WTC11 (cell line): ENCODE data around the gene BRD4. TPM values are rescaled to one million over a fixed set of nuclear protein-coding genes. Genes with fewer than 3 reads are reported as not detected.

Experiments used
- ATAC-seq: fragments of 200-7000 bp; cut with Tn5 transposase; 2 replicates; pipeline ENCODE4 v1.10.0; 2021; ENCODE audit warnings: mild to moderate bottlenecking, moderate library complexity
- CTCF ChIA-PET: fragments of 300-600 bp; sonication (Branson Sonifier 250); formaldehyde crosslinking; loops from one replicate; lab custom pipeline; 2021; ENCODE audit warnings: antibody characterized with exemption; lab: Charles Lee
- POLR2A ChIA-PET: fragments of 350-600 bp; sonication (Branson Sonifier 250); formaldehyde crosslinking; loops from one replicate; lab custom pipeline; 2021; ENCODE audit warnings: antibody characterized with exemption; lab: Charles Lee
- DNase-seq: peaks from one replicate; pipeline ENCODE4 v3.0.0; 2021; ENCODE audit warnings: low spot score
- H3K27ac Mint-ChIP-seq: 2 replicates; pipeline ENCODE4 v1.8.0; 2021; ENCODE audit warnings: mixed read lengths
- H3K27me3 Mint-ChIP-seq: 2 replicates; pipeline ENCODE4 v1.8.0; 2021; ENCODE audit warnings: low read depth, mild to moderate bottlenecking, moderate library complexity, mixed read lengths
- H3K36me3 Mint-ChIP-seq: 2 replicates; pipeline ENCODE4 v1.8.0; 2021; ENCODE audit warnings: mixed read lengths
- H3K4me1 Mint-ChIP-seq: 2 replicates; pipeline ENCODE4 v1.8.0; 2022; ENCODE audit warnings: mixed read lengths
- H3K4me3 Mint-ChIP-seq: 2 replicates; pipeline ENCODE4 v1.8.0; 2021; ENCODE audit warnings: mild to moderate bottlenecking, moderate library complexity, mixed read lengths
- H3K9me3 Mint-ChIP-seq: 2 replicates; pipeline ENCODE4 v1.8.0; 2021; ENCODE audit warnings: mixed read lengths
- ATF1 ChIP-seq: sonication (generic); formaldehyde crosslinking; IDR thresholded peaks from 2 replicates; pipeline ENCODE4 v1.8.1; 2023; ENCODE audit warnings: mild to moderate bottlenecking, moderate library complexity, missing genetic modification reagents
- CREB1 ChIP-seq: sonication (generic); formaldehyde crosslinking; IDR thresholded peaks from 2 replicates; pipeline ENCODE4 v1.8.0; 2023; ENCODE audit warnings: mild to moderate bottlenecking, missing genetic modification reagents
- ESRRA ChIP-seq: sonication (generic); formaldehyde crosslinking; IDR thresholded peaks from 2 replicates; pipeline ENCODE4 v1.8.1; 2022; ENCODE audit warnings: mild to moderate bottlenecking, missing genetic modification reagents, borderline replicate concordance
- FOXP1 ChIP-seq: sonication (generic); formaldehyde crosslinking; IDR thresholded peaks from 2 replicates; pipeline ENCODE4 v1.8.0; 2022; ENCODE audit warnings: missing genetic modification reagents, mild to moderate bottlenecking, moderate library complexity, borderline replicate concordance
- GRHL2 ChIP-seq: fragments of 250-450 bp; sonication (Bioruptor Pico); IDR thresholded peaks from 2 replicates; pipeline ENCODE4 v1.8.0; 2022; ENCODE audit warnings: mild to moderate bottlenecking, moderate library complexity; ENCODE audit not compliant: insufficient replicate concordance, severe bottlenecking
- HMGA2 ChIP-seq: fragments of 250-450 bp; sonication (Bioruptor Pico); IDR thresholded peaks from 2 replicates; pipeline ENCODE4 v1.4.0; 2021; ENCODE audit warnings: mild to moderate bottlenecking, moderate library complexity
- JAZF1 ChIP-seq: fragments of 250-450 bp; sonication (Bioruptor Pico); IDR thresholded peaks from 2 replicates; pipeline ENCODE4 v1.9.0; 2021; ENCODE audit warnings: moderate library complexity, mild to moderate bottlenecking, inconsistent platforms
- MXD4 ChIP-seq: fragments of 250-450 bp; sonication (Bioruptor Pico); IDR thresholded peaks from 2 replicates; pipeline ENCODE4 v1.8.0; 2021; ENCODE audit warnings: mild to moderate bottlenecking, moderate library complexity, borderline replicate concordance
- NFYB ChIP-seq: sonication (generic); formaldehyde crosslinking; conservative IDR thresholded peaks from 2 replicates; pipeline ENCODE4 v1.8.0; 2022; ENCODE audit warnings: low read depth, missing genetic modification reagents
- NR2C2 ChIP-seq: sonication (generic); formaldehyde crosslinking; IDR thresholded peaks from 2 replicates; pipeline ENCODE4 v1.8.0; 2022; ENCODE audit warnings: mild to moderate bottlenecking, missing genetic modification reagents
- OVOL2 ChIP-seq: fragments of 250-450 bp; sonication (Bioruptor Pico); IDR thresholded peaks from 2 replicates; pipeline ENCODE4 v1.9.0; 2021; ENCODE audit warnings: mild to moderate bottlenecking, borderline replicate concordance
- SMAD4 ChIP-seq: sonication (generic); formaldehyde crosslinking; IDR thresholded peaks from 2 replicates; pipeline ENCODE4 v1.8.0; 2022; ENCODE audit warnings: mild to moderate bottlenecking, missing genetic modification reagents
- TEAD1 ChIP-seq: sonication (generic); formaldehyde crosslinking; IDR thresholded peaks from 2 replicates; pipeline ENCODE4 v1.8.0; 2022; ENCODE audit warnings: mild to moderate bottlenecking, missing genetic modification reagents
- ZBTB21 ChIP-seq: sonication (generic); formaldehyde crosslinking; IDR thresholded peaks from 2 replicates; pipeline ENCODE4 v1.8.1; 2023; ENCODE audit warnings: mild to moderate bottlenecking, missing genetic modification reagents, borderline replicate concordance
- ZNF219 ChIP-seq: sonication (generic); formaldehyde crosslinking; IDR thresholded peaks from 2 replicates; pipeline ENCODE4 v1.8.0; 2023; ENCODE audit warnings: missing genetic modification reagents, mild to moderate bottlenecking, borderline replicate concordance
- ZNF263 ChIP-seq: sonication (generic); formaldehyde crosslinking; IDR thresholded peaks from 2 replicates; pipeline ENCODE4 v1.8.1; 2022; ENCODE audit warnings: low read depth, mild to moderate bottlenecking, moderate library complexity, missing genetic modification reagents
- total RNA-seq: library from RNA; stranded (reverse); gene quantifications from 3 replicates; pipeline ENCODE4 v1.2.3, GENCODE V29; 2021
- TF ChIP-seq, protein P1 (sequence below): sonication (generic); formaldehyde crosslinking; IDR thresholded peaks from 2 replicates; pipeline ENCODE4 v1.8.0; 2023; ENCODE audit warnings: missing genetic modification reagents
- TF ChIP-seq, protein P2 (sequence below): sonication (generic); formaldehyde crosslinking; IDR thresholded peaks from 2 replicates; pipeline ENCODE4 v1.8.0; 2022; ENCODE audit warnings: missing genetic modification reagents
- TF ChIP-seq, protein P3 (sequence below): fragments of 250-450 bp; sonication (Bioruptor Pico); IDR thresholded peaks from 2 replicates; pipeline ENCODE4 v2.1.2; 2022; ENCODE audit warnings: mild to moderate bottlenecking, moderate library complexity
- TF ChIP-seq, protein P4 (sequence below): sonication (generic); formaldehyde crosslinking; IDR thresholded peaks from 2 replicates; pipeline ENCODE4 v1.8.0; 2023; ENCODE audit warnings: missing genetic modification reagents, mild to moderate bottlenecking, borderline replicate concordance
- TF ChIP-seq, protein P5 (sequence below): fragments of 250-450 bp; sonication (Bioruptor Pico); conservative IDR thresholded peaks from 2 replicates; pipeline ENCODE4 v1.9.0; 2021; ENCODE audit warnings: mild to moderate bottlenecking
- TF ChIP-seq, protein P6 (sequence below): sonication (generic); formaldehyde crosslinking; IDR thresholded peaks from 2 replicates; pipeline ENCODE4 v1.8.1; 2022; ENCODE audit warnings: mild to moderate bottlenecking, missing genetic modification reagents, moderate library complexity, borderline replicate concordance

The BRD4 gene
- total RNA-seq, 1 experiment from 2014 or later, result 128 TPM

DNA sequence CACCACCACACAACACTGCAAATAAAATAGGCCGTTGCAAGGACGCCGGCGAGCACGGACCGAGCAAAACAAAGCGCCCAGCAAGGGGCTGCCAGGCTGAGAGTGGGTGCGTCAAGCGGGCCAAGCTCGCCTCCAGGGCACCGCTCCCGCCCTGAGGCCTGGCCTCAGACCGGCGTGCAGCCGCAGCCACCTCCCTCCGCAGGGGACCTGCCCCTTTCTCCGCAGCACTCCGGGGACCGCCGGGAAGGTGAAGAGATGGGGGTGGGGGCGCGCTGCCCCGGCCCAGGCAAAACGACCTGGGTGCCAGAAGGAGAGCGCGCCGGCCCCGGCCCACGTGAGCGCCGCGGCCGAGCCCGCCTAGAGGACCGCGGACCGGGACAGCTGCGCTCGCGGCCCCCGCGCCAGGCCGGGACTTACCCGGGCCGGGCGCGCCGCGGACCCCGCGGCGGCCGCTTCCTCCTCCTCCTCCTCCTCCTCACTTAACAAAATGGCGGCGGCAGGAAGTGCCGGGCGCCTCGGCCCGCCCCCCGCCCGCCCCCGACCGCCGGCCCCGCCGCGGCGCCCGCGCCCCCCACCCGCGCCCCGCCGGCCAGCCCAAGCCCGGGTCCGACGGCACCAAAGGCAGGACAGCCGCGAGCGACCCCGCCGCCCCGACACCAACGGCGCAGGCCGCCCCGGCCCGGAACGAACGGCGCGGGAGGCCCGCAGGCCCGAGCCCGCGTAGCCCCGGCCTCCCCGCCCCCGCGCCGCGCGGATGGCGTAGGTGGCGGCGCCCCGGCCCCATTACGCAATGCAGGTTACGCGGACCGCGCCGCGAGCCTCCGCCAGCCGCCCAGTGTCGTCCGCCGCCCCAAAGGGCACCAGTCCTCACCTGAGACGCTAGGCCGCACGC lies 674 bp downstream of the BRD4 start:
- DNase-seq (peak; percentile 48), ATAC-seq (peak; percentile 40)
- H3K4me1 Mint-ChIP-seq, result peaks cover 38% of the 10 kb centered on the region
- H3K36me3 Mint-ChIP-seq, result no peaks in the 10 kb centered on the region
- H3K27ac Mint-ChIP-seq, result peak overlapping the region; percentile 94
- H3K9me3 Mint-ChIP-seq, result no peaks in the 10 kb centered on the region
- POLR2A ChIA-PET, result interaction anchor here (0.6 to 1.8 kb wide), 3 partner anchors 17 to 48 kb away, joined by 3 to 8 read pairs (median 5); partner anchors contain the start of gene AKAP8
- CTCF ChIA-PET, result interaction anchor here (0.5 to 2.2 kb wide), 3 partner anchors 48 to 240 kb away, joined by 3 to 12 read pairs (median 5); partner anchors contain the start of gene AKAP8
- no peaks in the 10 kb centered on the region for H3K27me3 Mint-ChIP-seq
- H3K4me3 Mint-ChIP-seq, result peak overlapping the region; percentile 91
- TF ChIP-seq, protein P1, sequence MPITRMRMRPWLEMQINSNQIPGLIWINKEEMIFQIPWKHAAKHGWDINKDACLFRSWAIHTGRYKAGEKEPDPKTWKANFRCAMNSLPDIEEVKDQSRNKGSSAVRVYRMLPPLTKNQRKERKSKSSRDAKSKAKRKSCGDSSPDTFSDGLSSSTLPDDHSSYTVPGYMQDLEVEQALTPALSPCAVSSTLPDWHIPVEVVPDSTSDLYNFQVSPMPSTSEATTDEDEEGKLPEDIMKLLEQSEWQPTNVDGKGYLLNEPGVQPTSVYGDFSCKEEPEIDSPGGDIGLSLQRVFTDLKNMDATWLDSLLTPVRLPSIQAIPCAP (CRISPR knock-in tag), result no peak
- TF ChIP-seq CREB1 (CRISPR knock-in tag) (no peak), ESRRA (CRISPR knock-in tag) (no peak), ATF1 (CRISPR knock-in tag) (no peak), GRHL2 (CRISPR knock-in tag) (no peak), JAZF1 (CRISPR knock-in tag) (no peak), ZBTB21 (CRISPR knock-in tag) (no peak), OVOL2 (no peak), HMGA2 (CRISPR knock-in tag) (no peak), MXD4 (CRISPR knock-in tag) (no peak), ZNF219 (CRISPR knock-in tag) (no peak), FOXP1 (CRISPR knock-in tag) (no peak), ZNF263 (CRISPR knock-in tag) (peak; percentile 14; the same call in 1 of the 2 replicates), SMAD4 (CRISPR knock-in tag) (no peak), TEAD1 (CRISPR knock-in tag) (no peak), NFYB (no peak), NR2C2 (CRISPR knock-in tag) (no peak)
- TF ChIP-seq, protein P2, sequence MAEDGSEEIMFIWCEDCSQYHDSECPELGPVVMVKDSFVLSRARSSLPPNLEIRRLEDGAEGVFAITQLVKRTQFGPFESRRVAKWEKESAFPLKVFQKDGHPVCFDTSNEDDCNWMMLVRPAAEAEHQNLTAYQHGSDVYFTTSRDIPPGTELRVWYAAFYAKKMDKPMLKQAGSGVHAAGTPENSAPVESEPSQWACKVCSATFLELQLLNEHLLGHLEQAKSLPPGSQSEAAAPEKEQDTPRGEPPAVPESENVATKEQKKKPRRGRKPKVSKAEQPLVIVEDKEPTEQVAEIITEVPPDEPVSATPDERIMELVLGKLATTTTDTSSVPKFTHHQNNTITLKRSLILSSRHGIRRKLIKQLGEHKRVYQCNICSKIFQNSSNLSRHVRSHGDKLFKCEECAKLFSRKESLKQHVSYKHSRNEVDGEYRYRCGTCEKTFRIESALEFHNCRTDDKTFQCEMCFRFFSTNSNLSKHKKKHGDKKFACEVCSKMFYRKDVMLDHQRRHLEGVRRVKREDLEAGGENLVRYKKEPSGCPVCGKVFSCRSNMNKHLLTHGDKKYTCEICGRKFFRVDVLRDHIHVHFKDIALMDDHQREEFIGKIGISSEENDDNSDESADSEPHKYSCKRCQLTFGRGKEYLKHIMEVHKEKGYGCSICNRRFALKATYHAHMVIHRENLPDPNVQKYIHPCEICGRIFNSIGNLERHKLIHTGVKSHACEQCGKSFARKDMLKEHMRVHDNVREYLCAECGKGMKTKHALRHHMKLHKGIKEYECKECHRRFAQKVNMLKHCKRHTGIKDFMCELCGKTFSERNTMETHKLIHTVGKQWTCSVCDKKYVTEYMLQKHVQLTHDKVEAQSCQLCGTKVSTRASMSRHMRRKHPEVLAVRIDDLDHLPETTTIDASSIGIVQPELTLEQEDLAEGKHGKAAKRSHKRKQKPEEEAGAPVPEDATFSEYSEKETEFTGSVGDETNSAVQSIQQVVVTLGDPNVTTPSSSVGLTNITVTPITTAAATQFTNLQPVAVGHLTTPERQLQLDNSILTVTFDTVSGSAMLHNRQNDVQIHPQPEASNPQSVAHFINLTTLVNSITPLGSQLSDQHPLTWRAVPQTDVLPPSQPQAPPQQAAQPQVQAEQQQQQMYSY, result no peak
- TF ChIP-seq, protein P3, sequence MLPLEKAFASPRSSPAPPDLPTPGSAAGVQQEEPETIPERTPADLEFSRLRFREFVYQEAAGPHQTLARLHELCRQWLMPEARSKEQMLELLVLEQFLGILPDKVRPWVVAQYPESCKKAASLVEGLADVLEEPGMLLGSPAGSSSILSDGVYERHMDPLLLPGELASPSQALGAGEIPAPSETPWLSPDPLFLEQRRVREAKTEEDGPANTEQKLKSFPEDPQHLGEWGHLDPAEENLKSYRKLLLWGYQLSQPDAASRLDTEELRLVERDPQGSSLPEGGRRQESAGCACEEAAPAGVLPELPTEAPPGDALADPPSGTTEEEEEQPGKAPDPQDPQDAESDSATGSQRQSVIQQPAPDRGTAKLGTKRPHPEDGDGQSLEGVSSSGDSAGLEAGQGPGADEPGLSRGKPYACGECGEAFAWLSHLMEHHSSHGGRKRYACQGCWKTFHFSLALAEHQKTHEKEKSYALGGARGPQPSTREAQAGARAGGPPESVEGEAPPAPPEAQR, result no peak
- TF ChIP-seq, protein P4, sequence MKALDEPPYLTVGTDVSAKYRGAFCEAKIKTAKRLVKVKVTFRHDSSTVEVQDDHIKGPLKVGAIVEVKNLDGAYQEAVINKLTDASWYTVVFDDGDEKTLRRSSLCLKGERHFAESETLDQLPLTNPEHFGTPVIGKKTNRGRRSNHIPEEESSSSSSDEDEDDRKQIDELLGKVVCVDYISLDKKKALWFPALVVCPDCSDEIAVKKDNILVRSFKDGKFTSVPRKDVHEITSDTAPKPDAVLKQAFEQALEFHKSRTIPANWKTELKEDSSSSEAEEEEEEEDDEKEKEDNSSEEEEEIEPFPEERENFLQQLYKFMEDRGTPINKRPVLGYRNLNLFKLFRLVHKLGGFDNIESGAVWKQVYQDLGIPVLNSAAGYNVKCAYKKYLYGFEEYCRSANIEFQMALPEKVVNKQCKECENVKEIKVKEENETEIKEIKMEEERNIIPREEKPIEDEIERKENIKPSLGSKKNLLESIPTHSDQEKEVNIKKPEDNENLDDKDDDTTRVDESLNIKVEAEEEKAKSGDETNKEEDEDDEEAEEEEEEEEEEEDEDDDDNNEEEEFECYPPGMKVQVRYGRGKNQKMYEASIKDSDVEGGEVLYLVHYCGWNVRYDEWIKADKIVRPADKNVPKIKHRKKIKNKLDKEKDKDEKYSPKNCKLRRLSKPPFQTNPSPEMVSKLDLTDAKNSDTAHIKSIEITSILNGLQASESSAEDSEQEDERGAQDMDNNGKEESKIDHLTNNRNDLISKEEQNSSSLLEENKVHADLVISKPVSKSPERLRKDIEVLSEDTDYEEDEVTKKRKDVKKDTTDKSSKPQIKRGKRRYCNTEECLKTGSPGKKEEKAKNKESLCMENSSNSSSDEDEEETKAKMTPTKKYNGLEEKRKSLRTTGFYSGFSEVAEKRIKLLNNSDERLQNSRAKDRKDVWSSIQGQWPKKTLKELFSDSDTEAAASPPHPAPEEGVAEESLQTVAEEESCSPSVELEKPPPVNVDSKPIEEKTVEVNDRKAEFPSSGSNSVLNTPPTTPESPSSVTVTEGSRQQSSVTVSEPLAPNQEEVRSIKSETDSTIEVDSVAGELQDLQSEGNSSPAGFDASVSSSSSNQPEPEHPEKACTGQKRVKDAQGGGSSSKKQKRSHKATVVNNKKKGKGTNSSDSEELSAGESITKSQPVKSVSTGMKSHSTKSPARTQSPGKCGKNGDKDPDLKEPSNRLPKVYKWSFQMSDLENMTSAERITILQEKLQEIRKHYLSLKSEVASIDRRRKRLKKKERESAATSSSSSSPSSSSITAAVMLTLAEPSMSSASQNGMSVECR, result 0 out of 2 replicates have a peak, but pooled peaks have one; percentile 49
- TF ChIP-seq, protein P5, sequence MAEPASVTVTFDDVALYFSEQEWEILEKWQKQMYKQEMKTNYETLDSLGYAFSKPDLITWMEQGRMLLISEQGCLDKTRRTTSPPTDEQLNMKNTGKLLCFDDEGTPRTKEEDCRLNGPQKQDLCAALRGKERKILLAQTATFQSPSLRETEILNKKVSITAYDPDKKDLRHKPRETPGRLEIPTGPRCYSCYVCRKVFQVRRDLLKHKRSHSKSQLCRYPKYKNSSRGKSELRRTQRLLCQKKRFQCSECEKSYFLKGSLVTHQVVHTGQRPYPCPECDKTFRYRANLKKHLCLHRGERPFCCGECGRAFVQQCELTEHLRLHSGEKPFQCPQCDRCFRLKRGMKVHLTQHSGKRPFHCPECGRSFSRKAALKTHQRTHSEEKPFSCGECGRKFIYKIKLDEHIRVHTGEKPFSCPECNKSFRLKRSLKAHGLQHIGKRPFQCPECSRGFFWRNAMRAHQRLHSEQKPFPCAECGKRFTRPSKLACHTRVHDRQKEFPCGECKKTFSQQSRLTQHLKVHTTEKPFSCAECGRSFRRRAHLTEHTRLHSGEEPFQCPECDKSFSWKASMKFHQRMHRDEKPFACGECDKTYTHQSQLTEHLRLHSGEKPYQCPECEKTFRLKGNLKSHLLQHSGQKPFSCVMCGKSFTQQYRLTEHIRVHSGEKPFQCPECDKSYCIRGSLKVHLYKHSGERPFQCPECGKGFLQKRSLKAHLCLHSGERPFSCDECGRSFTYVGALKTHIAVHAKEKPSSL (CRISPR knock-in tag), result no peak
- TF ChIP-seq, protein P6, sequence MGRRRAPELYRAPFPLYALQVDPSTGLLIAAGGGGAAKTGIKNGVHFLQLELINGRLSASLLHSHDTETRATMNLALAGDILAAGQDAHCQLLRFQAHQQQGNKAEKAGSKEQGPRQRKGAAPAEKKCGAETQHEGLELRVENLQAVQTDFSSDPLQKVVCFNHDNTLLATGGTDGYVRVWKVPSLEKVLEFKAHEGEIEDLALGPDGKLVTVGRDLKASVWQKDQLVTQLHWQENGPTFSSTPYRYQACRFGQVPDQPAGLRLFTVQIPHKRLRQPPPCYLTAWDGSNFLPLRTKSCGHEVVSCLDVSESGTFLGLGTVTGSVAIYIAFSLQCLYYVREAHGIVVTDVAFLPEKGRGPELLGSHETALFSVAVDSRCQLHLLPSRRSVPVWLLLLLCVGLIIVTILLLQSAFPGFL (CRISPR knock-in tag), result no peak
